D341Med (cell line): ENCODE data around the gene RNF208.
"Not testable (repeated sequence)": the region's sequence is repeated elsewhere in the genome, so short reads cannot be mapped to it uniquely, and the experiment has no call there.

Source experiments
- DNase-seq: peaks from one replicate; pipeline ENCODE4 v3.0.0; 2012; ENCODE audit warnings: low spot score

Gene RNF208

GRCh38 chr9:137239541-137240200, 17.6 kb upstream of the RNF208 start:
- not testable (repeated sequence) for DNase-seq

DNA sequence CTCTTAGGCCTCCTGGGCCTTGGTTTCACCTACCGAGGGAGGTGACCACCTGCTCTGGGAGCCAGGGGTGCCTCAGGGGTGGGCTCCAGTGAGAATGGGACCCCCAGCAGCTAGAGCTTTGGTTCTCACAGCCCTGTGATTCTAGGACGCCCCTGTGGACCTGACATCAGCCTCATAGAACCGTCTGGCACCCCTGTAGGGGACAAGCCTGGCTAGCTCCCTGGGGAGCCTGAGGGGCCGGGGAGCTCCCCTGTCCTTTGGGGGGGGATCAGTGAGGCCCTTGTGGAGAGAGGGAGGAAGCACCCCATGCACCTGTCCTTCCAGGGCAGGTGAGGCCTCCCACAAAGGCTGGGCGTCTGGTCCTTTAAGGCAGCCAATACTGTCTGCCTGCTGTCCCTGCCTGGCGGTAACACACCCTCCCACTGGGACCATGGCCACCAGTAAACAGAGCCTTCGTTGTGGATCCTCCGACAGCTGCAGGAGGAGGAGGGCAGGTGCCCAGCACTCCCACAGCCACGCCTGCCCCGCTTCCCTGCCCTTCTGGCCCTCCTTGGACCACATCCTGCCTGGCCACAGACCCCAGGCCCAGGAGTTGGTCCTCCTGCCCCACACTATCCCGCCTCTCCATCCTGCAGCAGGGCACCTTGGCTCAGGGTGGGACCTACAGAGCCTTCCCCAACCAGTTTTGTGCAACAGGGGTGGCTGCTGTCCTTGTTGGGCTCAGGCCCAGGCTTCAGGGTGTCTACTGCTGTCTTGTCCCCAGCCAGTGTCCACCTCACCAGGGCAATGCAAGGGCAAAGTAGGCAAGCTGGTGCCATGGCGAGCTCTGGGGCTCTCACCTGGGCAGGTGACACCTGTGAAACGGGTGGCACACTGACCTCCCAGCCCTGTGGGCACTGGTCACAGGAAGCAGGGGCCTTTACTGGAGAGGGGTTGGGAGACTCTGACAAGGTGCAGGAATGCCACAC, 16.0 kb upstream of the RNF208 start:
- no peak for DNase-seq

DNA sequence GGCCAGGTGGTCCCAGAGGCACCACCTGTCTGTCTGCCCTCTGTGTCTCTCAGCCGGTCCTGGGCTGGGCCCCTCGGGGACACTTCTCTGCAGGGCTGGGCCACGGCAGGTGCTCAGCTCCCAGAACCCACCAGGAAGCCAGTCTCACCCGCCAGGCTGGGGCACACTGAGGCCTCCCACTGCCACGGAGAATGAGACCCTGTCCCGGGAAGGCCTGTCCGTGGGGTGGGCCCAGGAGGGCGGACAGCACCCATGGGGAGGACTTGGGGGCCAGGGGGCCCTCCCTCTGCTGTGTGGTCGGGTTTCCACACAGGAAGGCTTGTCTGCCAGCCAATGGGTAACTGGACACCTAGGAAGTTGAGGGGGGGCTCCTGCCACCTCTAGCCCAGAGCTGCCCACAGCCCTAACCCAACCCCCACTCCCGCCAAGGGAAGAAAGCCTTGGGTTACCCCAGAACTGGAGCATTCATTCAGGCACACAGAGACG, 14.9 kb upstream of the RNF208 start:
- no peak for DNase-seq

DNA sequence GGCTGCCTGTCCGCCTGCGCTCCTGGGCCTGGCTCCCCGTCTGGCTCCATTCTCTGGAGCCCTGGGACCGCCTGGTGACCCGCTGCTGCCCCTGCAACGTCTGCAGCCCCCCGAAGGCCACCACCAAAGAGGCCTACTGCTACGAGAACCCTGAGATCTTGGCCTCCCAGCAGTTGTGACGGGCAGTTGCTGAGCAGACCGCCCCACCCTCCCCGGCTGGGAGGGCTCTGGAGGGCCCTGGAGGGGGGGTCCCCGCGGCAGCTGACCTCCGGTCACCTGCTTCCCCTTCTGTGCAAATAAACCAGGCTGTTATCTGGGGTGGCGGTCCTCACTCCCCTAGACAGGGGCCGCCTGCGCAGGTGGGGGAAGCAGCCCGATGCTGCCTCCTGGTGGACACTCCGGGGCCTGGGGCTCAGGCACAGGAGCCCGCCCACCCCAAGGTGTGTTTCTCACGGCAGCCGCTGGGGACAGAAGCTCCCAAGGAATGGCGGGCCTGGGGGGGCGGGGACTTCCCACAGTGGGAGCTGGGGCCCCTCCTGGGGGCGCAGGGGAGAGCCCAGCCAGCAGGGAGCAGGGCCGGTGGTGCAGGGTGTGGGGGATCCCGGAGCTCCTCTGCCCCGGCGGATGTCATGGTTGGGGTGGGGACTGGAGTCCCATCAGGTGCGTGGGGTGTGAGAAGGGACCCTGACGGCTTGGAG, 14.3 kb upstream of the RNF208 start:
- peak; percentile 93 for DNase-seq

- no peak for DNase-seq
Observed at GRCh38 chr9:137235424-137236237, 13.6 kb upstream of the RNF208 start.

GRCh38 chr9:137234758-137235423, 12.9 kb upstream of the RNF208 start:
- no peak for DNase-seq

DNA sequence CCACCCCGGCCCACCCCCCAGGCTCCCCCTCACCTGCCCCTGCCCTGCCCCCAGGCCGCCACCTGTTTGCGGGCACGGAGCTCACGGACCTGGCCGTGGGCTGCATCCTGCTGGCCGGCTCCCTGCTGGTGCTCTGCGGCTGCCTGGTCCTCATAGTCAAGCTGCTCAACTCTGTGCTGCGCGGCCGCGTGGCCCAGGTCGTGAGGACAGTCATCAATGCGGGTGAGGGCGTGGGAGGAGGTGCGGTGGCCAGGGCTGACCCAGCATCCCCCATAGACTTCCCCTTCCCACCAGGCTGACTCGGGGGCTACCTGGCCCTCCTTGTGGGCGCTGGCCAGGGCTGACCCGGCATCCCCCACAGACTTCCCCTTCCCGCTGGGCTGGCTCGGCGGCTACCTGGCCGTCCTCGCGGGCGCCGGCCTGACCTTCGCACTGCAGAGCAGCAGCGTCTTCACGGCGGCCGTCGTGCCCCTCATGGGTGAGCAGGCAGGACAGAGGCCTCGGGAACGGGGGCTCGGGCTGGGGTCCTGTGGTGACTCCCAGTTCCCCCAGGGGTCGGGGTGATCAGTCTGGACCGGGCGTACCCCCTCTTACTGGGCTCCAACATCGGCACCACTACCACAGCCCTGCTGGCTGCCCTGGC, 12.1 kb upstream of the RNF208 start:
- DNase-seq: no peak

GRCh38 chr9:137233143-137233980, 11.3 kb upstream of the RNF208 start:
- DNase-seq: no peak

GRCh38 chr9:137232510-137232909, 10.5 kb upstream of the RNF208 start:
- no peak for DNase-seq

DNA sequence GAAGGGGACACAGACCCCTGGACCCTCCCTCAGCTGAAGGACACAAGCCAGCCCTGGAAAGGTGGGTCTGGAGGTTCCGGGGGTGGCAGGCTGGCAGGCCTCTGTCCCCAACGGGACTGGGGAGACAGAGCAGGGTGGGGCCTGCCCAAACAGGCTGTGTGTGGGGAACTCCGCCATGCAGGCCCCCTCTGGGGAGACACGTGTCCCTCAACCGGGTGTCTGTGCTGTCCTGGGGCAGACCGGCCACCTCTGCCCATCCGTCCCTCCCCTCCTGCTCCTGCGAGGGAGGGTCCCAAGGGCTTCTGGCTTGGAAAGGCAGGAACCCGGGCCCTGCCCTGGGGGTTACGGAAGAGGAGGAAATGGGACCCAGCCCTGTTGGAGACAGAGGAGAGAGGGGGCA, 10.1 kb upstream of the RNF208 start:
- no peak for DNase-seq

GRCh38 chr9:137231372-137232039, 9.5 kb upstream of the RNF208 start:
- DNase-seq: no peak

- DNase-seq: no peak
Observed at GRCh38 chr9:137230705-137231371, 8.8 kb upstream of the RNF208 start, which contains the start of gene SLC34A3. Gene SLC34A3 (plus strand): TSS chr9:137230901. CDS start chr9:137231703, 802 bp downstream.

DNA sequence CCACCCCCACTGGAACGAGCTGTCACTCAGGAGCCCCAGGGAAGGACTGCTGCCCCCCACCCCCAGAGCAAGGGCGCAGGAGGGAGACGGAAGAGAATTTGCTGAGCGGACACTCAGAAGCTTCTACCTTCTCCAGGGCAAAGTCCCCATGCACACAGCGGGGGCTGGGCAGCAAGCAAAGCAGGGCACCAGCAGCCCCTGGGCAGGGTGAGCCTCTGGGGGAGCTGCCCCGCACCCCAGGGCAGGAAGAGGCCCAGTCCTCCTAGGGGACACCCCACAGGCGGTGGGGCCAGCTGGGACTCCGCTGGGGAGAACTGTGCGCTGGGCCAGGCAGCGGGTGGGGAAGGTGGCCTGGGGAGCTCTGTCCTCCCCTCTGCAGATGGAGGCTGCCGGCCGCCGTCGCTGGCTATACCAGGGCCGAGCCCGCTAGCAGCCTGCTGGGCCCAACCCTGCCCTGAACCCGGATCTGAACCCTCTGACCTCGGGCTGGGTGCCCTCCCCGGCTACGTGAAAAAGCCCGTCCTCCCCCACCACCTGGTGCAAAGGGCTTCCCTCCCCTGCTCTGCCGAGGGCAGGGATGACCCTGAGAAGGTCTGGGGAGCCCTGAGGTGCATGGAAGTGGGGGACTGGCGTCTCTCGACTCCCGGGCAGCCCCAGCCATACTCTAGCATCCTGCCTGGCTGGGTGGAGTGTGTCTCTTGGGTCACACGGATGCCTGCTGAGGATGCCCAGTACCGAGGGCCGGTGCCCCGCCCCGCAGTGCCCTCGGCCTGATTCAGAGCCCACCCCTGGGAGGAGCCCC, 8.1 kb upstream of the RNF208 start:
- no peak for DNase-seq

DNA sequence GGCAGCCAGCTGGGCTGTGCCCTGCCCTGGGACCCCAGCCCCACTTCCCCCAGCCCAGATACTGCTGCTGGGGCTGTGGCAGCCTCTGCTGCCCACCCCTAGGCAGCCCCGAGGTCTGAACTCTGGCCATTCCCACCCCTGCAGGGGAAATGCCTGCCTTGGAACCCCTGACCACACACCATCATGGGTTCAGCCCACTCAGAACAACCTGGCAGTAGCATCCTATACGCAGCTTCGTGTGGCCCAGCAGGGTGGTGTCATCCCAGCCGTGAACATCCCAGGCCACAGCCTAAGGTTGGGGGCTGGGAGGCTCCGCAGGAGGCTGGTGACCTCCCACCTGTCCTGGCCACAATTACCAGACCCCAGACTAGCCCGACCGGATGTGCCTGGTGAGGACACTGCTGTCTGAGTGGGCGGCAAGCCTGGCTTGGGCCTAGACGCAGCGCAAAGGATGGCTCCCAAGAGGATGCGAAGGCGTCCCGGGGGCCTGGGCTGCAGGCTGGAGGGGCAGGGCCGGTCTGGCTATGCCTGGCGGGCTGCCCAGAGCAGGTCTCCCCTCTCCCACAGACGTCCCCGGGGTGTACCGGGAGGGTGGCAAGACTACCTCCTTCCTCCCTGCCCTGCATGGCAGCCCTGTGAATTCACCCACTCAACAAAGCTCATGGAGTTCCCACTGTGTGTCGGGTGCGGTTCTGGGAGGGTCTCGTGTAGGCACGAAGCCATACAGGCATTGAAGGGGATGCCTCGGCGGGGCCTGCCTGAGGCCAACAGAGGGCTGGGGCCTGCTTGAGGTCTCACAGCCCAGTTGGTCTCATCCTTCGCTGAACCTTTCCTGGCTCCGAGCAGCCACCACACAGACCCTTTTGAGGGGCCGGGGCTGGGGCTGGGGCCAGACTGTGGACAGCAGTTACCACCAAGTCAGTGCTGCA, 7.2 kb upstream of the RNF208 start:
- no peak for DNase-seq

- DNase-seq: no peak
Observed at GRCh38 chr9:137228506-137228967, 6.5 kb upstream of the RNF208 start.

DNA sequence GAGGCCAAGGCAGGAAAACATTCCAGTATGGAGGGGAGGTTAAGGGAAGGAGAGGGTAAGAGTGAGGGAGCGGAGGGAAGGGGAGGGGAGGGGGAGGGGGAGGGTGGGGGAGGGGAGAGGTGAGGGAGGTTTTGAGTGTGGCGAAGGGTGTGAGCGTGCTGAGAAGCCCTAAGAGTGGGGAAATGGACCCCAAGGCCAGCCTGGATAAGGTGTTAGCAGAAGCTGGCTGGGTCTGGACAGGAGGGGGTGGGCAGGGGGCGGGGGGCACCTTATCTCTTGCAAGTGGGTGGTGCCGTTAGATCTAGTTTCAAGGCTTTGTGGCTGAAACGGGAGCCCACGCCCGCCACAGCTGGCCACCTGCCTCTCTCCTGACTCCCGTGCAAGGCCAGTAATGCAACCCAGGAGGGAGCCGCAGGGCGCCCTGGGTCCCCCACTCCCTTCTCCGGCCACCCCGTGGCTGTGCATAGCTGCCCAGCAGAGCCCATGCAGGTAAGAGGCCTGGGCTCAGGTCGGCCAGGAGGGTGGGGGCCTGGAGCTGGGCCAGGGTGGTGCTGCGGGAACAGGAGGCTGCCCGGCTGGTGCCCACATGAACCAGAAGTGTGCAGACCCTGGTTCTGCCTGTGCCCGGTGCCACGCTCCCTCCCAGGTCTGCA, 5.9 kb upstream of the RNF208 start:
- no peak for DNase-seq
